NT2/D1 (cell line): ENCODE measurements around the gene COX6A1.

Experiments used
- DNase-seq: peaks from one replicate; pipeline ENCODE4 v3.0.0-alpha.2; 2011; ENCODE audit warnings: low read depth, low spot score
- H3K27me3 ChIP-seq: 2 replicates; pipeline ENCODE4 v1.6.0; 2011; ENCODE audit warnings: mild to moderate bottlenecking; ENCODE audit not compliant: insufficient read length, insufficient read depth
- H3K36me3 ChIP-seq: 2 replicates; pipeline ENCODE4 v1.6.1; 2011; ENCODE audit warnings: mild to moderate bottlenecking, low read length, mixed read lengths; ENCODE audit not compliant: insufficient read depth, insufficient read length
- H3K4me1 ChIP-seq: 2 replicates; pipeline ENCODE4 v1.5.1; 2011; ENCODE audit not compliant: insufficient read depth, insufficient read length
- H3K4me3 ChIP-seq: 2 replicates; pipeline ENCODE4 v1.5.1; 2011; ENCODE audit warnings: low read depth; ENCODE audit not compliant: insufficient read length
- H3K9ac ChIP-seq: 2 replicates; pipeline ENCODE4 v1.6.0; 2011; ENCODE audit warnings: low read depth; ENCODE audit not compliant: insufficient read length
- H3K9me3 ChIP-seq: 2 replicates; pipeline ENCODE4 v1.5.1; 2011; ENCODE audit warnings: mild to moderate bottlenecking, low read length; ENCODE audit not compliant: insufficient read depth
- SUZ12 ChIP-seq: IDR thresholded peaks from 2 replicates; pipeline ENCODE4 v1.6.1; 2011; ENCODE audit not compliant: insufficient read length, insufficient read depth; ENCODE audit errors: extremely low read depth
- YY1 ChIP-seq: IDR thresholded peaks from 2 replicates; pipeline ENCODE4 v1.6.1; 2011; ENCODE audit not compliant: insufficient read length, insufficient read depth
- ZNF274 ChIP-seq: IDR thresholded peaks from 2 replicates; pipeline ENCODE4 v1.6.1; 2011; ENCODE audit warnings: mild to moderate bottlenecking, low read depth, low read length

COX6A1 gene

DNA sequence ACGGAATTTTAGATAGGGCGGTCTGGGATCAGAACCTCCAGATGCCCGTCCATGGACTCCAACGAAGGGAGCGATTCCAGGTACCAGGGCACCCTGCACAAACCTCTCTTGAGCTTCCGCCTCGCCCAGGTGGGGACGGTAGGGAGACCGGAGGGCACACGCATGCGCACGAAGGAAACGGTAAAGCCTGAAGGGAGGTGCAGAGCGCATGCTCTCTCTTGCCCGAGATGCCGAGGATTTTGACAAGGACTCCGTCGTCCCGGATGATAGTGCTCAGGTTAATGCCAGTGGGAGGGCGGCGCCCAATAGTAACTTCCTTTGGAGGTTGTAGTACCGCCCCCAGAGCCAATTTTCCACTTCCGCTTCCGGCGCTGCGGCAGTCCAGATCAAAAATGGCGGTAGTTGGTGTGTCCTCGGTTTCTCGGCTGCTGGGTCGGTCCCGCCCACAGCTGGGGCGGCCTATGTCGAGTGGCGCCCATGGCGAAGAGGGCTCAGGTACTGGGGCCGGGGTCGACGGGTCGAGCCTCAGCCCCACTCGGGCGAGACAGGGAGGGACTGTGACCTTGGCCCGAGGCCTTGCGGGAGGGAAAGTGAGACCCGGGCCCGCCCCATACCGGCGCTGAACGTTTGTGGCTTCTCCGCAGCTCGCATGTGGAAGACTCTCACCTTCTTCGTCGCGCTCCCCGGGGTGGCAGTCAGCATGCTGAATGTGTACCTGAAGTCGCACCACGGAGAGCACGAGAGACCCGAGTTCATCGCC lies at the start of gene COX6A1:
COX6A1 (plus strand) TSS at position 379 of the 760 bp plus-strand sequence; CDS start at position 393, 14 bp downstream.
- DNase-seq: peak; percentile 99
- Histone ChIP-seq H3K36me3 (peaks cover 36% of the 10 kb centered on the region), H3K4me1 (peaks cover 4% of the 10 kb centered on the region), H3K27me3 (no peaks in the 10 kb centered on the region), H3K4me3 (peak within 1 kb of the TSS; percentile 86), H3K9ac (peak within 1 kb of the TSS; percentile 95), H3K9me3 (no peaks in the 10 kb centered on the region)
- TF ChIP-seq SUZ12: no peak
- TF ChIP-seq ZNF274: no peak
- TF ChIP-seq YY1: peak; percentile 88

DNA sequence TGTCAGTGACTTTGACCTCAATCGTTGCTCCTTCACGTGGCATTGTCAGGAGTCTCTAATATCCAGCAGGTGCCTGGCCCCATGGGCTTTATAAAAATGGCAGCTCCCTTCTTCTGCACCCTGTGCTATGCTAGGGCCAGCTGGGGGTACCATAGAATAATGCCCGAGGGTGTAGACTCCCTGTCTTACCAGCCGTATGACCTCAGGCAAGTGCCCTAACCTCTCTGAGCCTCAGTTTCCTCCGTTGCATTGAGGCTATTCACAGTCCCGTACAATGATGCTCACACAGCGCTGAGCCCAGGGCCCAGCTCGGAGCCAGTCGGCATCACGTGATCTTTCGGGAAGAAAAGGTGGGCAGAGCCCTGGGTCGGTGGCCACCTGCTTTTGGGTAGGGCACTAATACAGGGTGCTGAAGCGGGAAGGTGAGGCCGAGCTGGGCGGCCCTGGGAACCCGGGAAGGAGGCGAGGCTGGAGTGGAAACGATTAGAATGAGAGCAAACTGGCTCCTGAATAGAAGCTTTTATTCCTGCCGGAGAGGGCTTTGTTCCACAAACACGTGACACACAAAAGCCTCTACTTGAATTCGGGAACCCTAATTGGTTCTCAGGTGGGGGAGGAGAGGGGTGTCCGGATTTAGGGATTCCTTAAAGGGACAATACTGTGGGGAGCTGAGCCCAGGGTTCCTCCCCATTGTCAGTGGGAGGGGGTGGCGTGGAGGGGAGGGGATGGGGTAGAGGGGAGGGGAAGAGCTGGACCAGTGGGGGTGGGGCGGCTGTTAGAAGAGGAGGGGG lies 49.0 kb upstream of the COX6A1 start:
- Histone ChIP-seq H3K4me3 (peak overlapping the region; percentile 46), H3K27me3 (no peaks in the 10 kb centered on the region), H3K9me3 (no peaks in the 10 kb centered on the region), H3K9ac (peak overlapping the region; percentile 21), H3K4me1 (peaks cover 10% of the 10 kb centered on the region), H3K36me3 (no peaks in the 10 kb centered on the region)
- DNase-seq: peak; percentile 96
- TF ChIP-seq ZNF274 (no peak), YY1 (peak; percentile 12), SUZ12 (no peak)

DNA sequence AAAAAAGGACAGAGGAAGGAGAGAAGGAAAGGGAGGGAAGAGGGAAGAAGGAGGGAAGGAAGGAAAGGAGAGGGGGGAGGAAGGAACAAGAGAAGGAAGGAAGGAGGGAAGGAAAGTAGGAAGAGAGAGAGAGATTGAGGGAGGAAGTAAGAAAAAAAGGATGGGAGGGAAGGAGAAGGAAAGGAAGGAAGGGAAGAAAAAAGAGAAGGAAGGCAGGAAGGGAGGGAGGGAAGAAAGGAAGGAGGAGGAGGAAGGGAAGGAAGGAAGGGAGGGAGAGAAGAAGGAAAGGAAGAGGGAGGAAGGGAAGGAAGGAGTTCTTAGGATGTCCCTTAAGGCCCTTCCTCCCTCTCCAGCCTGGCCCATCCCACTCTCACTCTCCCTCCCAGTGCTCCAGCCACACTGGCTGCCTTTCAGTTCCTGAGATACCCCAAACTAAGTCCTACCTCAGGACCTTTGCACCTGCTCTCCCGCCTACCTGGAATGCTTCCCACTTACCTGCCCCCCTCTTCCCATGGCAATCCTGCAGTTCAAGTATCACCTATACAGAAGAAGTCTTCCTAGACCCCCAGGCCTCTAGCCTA lies 47.3 kb upstream of the COX6A1 start:
- no peak for DNase-seq
- no peaks in the 10 kb centered on the region for H3K36me3 ChIP-seq
- H3K9me3 ChIP-seq: no peaks in the 10 kb centered on the region
- no peak overlapping the region for H3K4me3 ChIP-seq
- peak overlapping the region; percentile 37 for H3K9ac ChIP-seq
- TF ChIP-seq SUZ12 (no peak), ZNF274 (no peak), YY1 (no peak)
- H3K27me3 ChIP-seq: no peaks in the 10 kb centered on the region
- peaks cover 18% of the 10 kb centered on the region for H3K4me1 ChIP-seq

DNA sequence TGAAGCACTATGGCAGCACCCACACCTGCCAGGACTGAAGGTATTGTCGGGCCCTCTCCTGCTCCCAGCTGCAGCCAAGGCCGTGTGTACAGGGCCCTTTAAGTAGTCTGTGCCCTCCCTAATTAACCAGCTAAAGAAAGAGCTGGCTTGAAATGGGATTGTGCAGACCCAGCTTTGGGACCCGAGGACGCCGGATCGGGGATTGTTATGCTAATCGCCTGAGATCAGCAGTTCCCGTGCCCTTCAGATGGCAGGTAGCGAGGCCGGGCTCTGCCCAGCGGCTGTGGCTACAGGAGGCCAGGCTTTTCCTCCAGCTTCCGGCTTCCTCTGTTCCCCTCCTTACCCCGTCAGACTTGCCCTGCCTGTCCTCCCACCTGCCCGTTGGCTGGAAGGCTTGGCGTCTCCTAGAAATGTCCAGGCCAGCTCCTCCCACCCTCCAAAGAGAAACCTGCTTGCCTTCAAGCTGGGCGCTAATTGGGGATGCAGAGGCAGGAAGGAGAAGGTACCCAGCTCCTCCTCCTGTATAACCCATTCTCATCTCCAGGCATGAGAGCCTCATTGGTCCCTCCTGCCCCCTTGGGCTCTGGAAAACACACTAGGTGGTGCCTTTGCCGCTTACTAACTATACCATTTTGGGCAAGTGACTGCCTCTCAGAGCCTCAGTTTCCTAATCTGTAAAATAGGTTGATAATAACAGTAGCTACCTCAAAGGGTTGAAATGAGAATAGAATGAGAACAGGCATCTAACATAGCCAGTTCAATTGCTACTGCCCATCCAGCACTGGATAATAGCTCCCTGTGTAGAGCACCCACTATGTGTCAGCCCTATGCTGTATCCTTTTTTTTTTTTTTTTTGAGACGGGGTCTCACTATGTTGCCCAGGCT lies 43.2 kb upstream of the COX6A1 start:
- no peaks in the 10 kb centered on the region; the same call in 1 of the 2 replicates for H3K9me3 ChIP-seq
- no peaks in the 10 kb centered on the region for H3K36me3 ChIP-seq
- TF ChIP-seq SUZ12 (no peak), YY1 (peak; percentile 8)
- H3K4me3 ChIP-seq: no peak overlapping the region
- DNase-seq: peak; percentile 65
- H3K4me1 ChIP-seq: peaks cover 16% of the 10 kb centered on the region
- H3K27me3 ChIP-seq: no peaks in the 10 kb centered on the region
- H3K9ac ChIP-seq: peak overlapping the region; percentile 61

DNA sequence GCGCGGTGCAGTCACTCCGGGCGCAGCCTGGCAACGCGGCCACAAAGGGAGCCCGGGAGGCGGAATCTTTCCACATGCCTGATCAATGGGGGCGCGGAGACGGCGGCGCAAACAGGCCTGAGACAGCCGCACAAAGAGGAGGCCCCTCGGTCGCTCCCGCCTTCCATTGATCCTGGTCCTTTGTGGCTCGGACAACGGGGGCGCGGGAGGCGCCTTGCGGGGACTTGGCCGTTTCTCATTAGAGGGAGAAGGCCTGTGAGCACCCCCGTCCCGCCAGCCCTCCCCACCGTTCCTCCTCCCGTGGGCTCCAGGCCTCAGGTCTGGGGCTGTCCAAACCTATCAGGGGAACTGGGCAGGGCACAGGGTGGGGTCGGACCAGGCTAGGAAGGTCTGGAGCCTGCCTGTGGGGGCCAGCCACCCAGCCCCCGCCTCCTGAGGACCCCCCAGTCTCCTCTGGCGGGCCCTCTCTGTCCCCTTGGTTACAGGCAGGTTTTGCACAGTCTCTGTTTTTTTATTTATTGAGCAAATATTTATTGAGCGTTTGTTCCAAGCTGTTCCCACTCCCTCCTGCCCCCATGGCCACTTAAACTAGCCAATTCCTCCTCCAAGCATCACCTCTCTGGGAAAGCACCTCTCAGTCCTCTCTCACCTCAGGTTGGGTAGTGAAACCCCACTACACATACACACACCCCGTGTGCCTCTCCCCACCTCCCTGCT lies 39.9 kb upstream of the COX6A1 start:
- Histone ChIP-seq H3K27me3 (no peaks in the 10 kb centered on the region), H3K4me3 (no peak overlapping the region), H3K9me3 (no peaks in the 10 kb centered on the region; the same call in 1 of the 2 replicates), H3K36me3 (no peaks in the 10 kb centered on the region), H3K9ac (peak overlapping the region; percentile 9), H3K4me1 (peaks cover 14% of the 10 kb centered on the region)
- DNase-seq: no peak
- TF ChIP-seq YY1: no peak
- no peak for TF ChIP-seq ZNF274
- no peak for TF ChIP-seq SUZ12

DNA sequence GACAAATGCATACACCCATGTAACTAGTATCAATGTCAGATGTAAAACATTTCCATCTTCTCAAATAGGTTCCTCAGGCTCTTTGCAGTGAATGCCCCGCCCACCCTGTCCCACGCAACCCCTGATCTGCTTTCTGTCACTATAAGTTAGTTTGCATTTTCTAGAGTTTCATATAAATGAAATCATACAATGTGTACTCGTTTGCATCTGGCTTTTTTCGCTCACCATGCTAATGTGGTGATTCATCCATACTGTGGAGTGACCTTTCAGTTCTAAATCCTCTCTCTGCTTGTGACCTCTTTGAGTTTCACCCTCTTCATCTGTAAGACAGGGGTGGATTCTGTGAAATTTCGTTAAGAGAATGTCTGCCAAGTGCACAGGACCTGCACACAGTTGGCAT lies 38.4 kb upstream of the COX6A1 start:
- H3K9ac ChIP-seq: no peak overlapping the region
- no peaks in the 10 kb centered on the region for H3K27me3 ChIP-seq
- no peaks in the 10 kb centered on the region; the same call in 1 of the 2 replicates for H3K9me3 ChIP-seq
- TF ChIP-seq ZNF274 (no peak), SUZ12 (no peak), YY1 (no peak)
- peaks cover 12% of the 10 kb centered on the region for H3K4me1 ChIP-seq
- DNase-seq: no peak
- no peak overlapping the region for H3K4me3 ChIP-seq
- no peaks in the 10 kb centered on the region for H3K36me3 ChIP-seq
